Astrocyte of the cerebellum (primary cell): ENCODE data around the gene IL17RD.
A peak's percentile ranks its signal among the peaks of the same experiment; 100 is the strongest.

Experiments used
- DNase-seq: peaks from one replicate; pipeline ENCODE4 v3.0.0-alpha.2; 2011; ENCODE audit warnings: low read depth
- H3K4me3 ChIP-seq: 2 replicates; pipeline ENCODE4 v1.5.1; 2011; ENCODE audit warnings: mild to moderate bottlenecking, low read depth, low read length, moderate library complexity
- in situ Hi-C: cut with HindIII; loops from 2 replicates; pipeline ENCODE4 v1.10.0; 2017; ENCODE audit warnings: low sequenced_read_pairs
- TF ChIP-seq, protein P1 (sequence below): IDR thresholded peaks from 2 replicates; pipeline ENCODE4 v1.5.1; 2012; ENCODE audit warnings: low read length, low read depth, moderate library complexity, mild to moderate bottlenecking; ENCODE audit errors: missing control alignments

The IL17RD gene

GRCh38 chr3:57168151-57168550 is 3.0 kb upstream of the IL17RD start:
- H3K4me3 ChIP-seq: no peak overlapping the region
- DNase-seq: no peak
- TF ChIP-seq, protein P1, sequence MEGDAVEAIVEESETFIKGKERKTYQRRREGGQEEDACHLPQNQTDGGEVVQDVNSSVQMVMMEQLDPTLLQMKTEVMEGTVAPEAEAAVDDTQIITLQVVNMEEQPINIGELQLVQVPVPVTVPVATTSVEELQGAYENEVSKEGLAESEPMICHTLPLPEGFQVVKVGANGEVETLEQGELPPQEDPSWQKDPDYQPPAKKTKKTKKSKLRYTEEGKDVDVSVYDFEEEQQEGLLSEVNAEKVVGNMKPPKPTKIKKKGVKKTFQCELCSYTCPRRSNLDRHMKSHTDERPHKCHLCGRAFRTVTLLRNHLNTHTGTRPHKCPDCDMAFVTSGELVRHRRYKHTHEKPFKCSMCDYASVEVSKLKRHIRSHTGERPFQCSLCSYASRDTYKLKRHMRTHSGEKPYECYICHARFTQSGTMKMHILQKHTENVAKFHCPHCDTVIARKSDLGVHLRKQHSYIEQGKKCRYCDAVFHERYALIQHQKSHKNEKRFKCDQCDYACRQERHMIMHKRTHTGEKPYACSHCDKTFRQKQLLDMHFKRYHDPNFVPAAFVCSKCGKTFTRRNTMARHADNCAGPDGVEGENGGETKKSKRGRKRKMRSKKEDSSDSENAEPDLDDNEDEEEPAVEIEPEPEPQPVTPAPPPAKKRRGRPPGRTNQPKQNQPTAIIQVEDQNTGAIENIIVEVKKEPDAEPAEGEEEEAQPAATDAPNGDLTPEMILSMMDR: no peak
- in situ Hi-C loops: no loop called here

DNA sequence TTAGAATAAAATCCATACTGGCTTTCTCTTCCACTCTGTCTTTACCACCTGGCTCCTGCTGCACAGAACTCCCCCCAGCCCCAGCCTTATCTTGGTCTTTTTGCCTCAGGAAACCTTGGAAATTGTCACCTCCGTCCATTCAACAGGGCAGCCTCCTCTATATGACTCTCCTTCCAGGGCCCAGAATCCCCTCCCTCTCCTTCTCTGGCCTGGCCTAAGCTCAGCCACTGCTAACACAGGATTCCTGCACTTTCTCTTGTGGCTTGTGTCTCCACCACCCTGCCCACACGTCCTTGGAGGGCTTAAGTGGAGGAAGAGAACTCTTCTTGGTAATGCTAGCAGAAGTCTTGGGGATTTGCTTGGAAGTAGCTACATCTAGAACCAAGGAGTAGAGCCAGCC is 1.5 kb upstream of the IL17RD start:
- DNase-seq: no peak
- H3K4me3 ChIP-seq: no peak overlapping the region
- in situ Hi-C loops: no loop called here
- TF ChIP-seq, protein P1: no peak

DNA sequence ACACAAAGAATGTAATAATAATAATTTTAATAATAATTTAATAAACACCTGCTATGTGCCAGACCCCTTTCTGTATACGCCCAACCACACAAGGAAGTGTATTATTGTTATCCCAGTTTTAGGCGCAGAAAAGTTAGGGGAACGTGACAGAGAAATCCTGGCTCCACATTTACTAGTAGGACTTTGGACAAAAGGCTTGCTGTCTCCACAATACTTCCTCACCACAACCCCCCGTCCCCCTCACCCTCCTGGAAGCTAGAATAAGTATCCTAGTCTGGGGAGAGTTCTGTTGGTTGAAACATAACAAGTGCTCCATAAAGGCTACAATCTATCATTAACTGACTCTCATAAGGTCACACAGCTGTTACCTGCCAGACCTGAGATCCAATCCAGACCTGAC is 488 bp upstream of the IL17RD start:
- no peak overlapping the region for H3K4me3 ChIP-seq

DNA sequence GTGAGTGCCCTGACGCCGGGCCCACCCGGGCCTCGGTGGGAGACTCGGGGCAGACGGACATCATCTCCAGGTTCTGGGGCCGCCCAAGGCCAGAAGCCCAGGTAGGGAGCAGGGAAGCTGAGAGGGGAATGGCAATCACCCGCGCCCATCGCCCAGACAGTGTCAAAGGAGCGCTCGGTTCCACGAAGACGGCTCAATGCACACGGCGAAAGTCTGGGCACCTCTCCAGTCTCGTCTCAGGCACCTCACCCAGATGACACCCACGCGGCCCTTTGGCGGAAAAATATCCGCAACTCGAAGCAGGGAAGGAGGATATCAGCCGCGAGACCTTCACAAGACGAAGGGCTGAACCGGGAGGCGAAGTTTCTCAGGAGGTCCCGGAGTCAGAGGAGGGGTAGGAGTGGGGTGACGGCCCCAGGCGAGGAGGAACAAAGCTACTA is 916 bp downstream of the IL17RD start:
- no peak for DNase-seq
- H3K4me3 ChIP-seq: peak overlapping the region; percentile 81
- TF ChIP-seq, protein P1: no peak
- in situ Hi-C loops: no loop called here

More for the DNA sequence above, 488 bp upstream of the IL17RD start:
- no peak for DNase-seq
- TF ChIP-seq, protein P1: no peak
- in situ Hi-C loops: no loop called here

- peak overlapping the region; percentile 81 for H3K4me3 ChIP-seq
- TF ChIP-seq, protein P1: no peak
- in situ Hi-C loops: no loop called here
- DNase-seq: no peak
Observed at GRCh38 chr3:57163751-57164150, 1.4 kb downstream of the IL17RD start.

DNA sequence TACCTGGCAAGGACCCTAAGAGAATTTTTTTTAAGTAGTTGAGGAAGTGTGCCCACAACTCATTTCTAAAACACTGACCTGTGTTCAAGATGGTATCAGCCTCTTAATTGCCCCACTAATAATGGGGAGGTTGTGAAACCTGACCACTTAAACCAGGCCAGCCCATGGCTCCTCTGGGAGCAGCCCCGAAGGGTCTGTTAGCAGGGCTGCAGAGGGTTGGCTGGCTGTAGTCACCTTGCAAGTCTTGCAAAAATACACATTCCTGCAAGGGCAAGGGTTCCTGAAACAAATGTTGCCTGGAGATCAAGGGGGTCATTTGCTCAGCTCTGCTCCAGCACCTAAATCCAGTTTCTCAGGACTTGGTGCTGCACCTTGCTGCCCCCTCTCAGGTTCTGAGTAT is 3.2 kb downstream of the IL17RD start:
- DNase-seq: no peak
- H3K4me3 ChIP-seq: no peak overlapping the region
- in situ Hi-C loops: no loop called here

More for the DNA sequence above, 3.2 kb downstream of the IL17RD start:
- TF ChIP-seq, protein P1: no peak
